GM12801 (cell line): ENCODE data around the gene KIAA0825.

Source experiments
- TF ChIP-seq, protein P1 (sequence below): IDR thresholded peaks from one replicate; pipeline ENCODE4 v1.5.1; 2011; ENCODE audit warnings: control low read depth; ENCODE audit not compliant: insufficient read length; ENCODE audit errors: extremely low read depth

Gene KIAA0825

DNA sequence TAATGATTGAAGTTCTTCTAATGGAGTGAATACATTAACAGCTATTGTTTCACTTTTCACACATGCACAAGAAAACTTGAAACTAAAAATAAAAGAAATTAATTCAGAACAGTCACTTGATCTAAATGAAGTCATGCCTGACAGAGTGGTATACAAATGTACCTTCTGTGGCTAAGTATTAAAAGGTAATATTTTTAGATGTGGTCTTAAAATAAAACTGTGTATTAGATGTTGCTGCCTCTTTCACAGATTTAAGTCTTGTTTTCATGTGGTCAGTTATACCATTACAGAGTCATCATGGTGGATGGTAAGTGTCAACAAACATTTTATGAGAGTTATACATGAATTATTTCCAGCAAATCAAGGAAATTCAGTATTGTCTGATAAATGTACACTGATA, 47.0 kb downstream of the KIAA0825 start:
- TF ChIP-seq, protein P1, sequence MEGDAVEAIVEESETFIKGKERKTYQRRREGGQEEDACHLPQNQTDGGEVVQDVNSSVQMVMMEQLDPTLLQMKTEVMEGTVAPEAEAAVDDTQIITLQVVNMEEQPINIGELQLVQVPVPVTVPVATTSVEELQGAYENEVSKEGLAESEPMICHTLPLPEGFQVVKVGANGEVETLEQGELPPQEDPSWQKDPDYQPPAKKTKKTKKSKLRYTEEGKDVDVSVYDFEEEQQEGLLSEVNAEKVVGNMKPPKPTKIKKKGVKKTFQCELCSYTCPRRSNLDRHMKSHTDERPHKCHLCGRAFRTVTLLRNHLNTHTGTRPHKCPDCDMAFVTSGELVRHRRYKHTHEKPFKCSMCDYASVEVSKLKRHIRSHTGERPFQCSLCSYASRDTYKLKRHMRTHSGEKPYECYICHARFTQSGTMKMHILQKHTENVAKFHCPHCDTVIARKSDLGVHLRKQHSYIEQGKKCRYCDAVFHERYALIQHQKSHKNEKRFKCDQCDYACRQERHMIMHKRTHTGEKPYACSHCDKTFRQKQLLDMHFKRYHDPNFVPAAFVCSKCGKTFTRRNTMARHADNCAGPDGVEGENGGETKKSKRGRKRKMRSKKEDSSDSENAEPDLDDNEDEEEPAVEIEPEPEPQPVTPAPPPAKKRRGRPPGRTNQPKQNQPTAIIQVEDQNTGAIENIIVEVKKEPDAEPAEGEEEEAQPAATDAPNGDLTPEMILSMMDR: no peak

GRCh38 chr5:94564812-94565211, 53.6 kb downstream of the KIAA0825 start:
- TF ChIP-seq, protein P1: no peak

DNA sequence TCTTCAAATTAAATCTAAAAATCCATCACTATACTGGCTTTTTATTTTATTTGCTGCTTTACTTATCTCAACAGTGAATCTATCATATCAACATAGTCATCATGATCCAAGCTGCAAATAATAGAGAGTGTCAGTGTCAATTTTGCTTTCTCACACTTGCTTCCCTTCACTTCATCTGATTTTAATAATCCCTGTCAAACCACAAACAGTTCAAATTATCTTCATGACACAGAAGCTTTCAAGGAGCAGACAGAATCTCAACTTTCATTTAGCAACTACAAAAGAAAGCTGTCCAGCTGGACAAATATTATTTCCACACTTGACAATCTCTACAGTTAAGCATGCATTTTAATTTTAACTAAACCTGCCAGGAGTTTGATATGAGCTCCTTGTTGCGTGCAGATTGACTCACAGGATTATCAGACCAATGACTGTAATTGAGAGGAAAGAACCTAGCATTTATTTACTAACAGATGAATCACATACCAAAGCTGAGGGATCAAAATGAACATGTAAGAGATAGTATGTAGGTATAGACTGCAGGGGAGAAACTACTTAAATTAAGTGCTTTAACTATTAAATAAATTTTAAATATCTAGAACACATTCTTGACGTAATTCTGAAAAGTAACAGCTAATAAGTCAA, 56.0 kb downstream of the KIAA0825 start:
- TF ChIP-seq, protein P1: no peak

GRCh38 chr5:94558028-94558427, 60.4 kb downstream of the KIAA0825 start:
- TF ChIP-seq, protein P1: no peak

- TF ChIP-seq, protein P1: no peak
Observed at GRCh38 chr5:94551858-94552257, 66.5 kb downstream of the KIAA0825 start.

DNA sequence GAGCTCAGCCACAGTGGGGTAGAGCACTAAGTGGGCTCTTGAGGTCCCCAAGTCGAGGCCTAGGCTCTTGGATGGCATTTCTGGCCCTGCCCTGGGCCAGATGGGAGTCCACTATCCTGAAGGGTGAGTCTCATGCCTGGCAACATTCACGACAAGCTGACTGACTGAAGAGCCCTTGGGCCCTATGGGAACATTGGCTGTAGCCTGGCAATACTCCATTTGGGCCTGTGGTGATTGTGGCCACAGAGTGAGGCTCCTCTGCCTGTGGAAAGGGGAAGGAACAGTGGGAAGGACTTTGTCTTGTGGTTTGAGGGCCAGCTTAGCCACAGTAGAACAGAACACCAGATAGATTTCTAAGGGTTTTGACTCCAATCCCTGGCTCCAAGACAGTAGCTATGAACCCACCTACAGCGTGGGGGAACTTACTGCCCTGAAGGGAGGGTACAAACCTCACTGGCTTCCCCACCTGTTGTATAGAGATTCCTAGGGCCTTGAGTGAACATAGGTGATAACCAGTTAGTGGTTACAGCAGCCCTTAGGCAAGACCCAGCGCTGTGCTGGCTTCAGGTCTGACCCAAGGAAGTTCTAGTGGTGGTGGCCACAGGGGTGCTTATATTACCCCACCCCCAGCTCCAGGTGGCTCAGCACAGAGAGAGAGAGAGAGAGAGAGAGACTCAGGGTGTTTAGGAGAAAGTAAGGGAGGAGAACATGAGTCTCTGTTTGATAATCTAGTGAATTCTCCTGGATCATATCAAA, 72.4 kb downstream of the KIAA0825 start:
- TF ChIP-seq, protein P1: no peak

DNA sequence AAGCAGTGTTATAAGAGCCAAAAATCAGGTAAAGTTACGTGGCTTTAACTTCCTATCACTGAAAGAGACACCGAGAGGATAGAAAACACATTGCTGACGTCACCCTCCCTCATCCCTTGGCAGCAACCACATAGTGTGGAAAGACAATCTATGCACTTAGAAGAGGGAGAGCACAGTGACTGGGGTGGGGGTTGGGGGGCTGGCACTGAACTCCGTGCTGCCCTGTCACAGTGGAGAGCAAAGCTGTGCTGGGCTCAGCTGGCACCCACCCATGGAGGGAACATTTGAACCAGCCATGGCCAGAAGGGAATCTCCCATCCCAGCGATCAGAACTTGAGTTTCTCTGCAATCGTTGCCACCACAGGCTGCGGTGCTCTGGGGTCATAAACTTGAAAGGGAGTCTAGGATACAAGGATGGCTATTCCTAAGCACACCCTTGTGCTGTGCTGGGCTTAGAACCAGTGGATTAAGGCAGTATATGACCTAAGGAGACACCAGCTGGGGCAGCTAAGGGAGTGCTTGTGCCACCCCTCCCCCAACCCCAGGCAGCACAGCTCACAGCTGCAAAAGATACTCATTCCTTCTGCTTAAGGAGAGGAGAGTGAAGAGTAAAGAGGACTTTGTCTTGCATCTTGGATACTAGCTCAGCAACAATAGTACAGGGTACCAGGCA, 73.4 kb downstream of the KIAA0825 start:
- TF ChIP-seq, protein P1: no peak
